ENCODE measurements around the gene EXOSC1.

DNA sequence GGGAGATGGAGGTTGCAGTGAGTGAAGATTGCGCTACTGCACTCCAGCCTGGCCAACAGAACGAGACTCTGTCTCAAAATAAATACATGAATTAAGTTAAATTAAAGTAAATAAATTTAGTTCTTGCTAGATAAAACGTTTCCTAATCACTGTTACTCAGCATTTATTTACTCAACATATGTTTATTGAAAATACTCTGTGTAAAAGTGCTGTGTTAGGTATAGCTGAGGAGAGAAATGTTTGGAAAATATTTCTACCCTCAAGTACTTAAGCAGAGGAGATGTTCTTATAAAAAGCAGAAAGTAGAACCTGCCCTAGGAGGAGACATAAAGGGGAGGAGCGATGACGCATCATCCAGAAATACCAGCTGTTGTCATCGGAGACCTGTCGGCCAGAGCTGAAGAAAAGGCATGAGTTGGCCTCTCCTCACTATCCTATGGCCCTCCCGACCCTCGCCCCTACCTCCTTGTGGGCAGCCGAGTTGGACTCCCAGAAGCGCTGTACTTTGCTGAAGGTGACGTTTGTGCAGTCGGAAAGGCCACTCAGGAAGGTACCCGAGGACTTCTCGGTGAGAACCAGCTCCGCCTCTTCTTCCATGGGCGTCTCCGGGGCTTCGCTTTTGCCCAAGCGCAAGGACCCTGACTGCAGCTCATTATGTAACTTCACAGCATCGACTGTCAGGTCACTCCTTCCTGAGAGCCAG lies 45.8 kb downstream of the EXOSC1 start:
- TF ChIP-seq POLR2A (IDR thresholded peaks at IDR 0.05) (no peak), CTCF (IDR thresholded peaks at IDR 0.05) (no peak)

All from heart left ventricle (tissue), 13 donors.